NCI-H146 (cell line): Measurements from ENCODE around the gene NLRC5.

Experiments used
- DNase-seq: peaks from one replicate; lab custom pipeline; 2025; lab: John Stamatoyannopoulos, UW

NLRC5 gene

GRCh38 chr16:56988948-56989945 is at the start of gene NLRC5:
Gene NLRC5, plus strand, starts transcription at chr16:56989557. Its CDS starts 31,156 bp downstream, at chr16:57020713.
- DNase-seq: peak; percentile 50

GRCh38 chr16:56939801-56940200 is 49.6 kb upstream of the NLRC5 start:
- peak; percentile 42 for DNase-seq

GRCh38 chr16:56941092-56941491 is 48.3 kb upstream of the NLRC5 start:
- DNase-seq: no peak

- no peak for DNase-seq
Observed at GRCh38 chr16:56941856-56942331, 47.5 kb upstream of the NLRC5 start.

- DNase-seq: no peak
Observed at GRCh38 chr16:56943761-56944375, 45.5 kb upstream of the NLRC5 start.

GRCh38 chr16:56944954-56945839 is 44.2 kb upstream of the NLRC5 start:
- no peak for DNase-seq

- no peak for DNase-seq
Observed at GRCh38 chr16:56945847-56946527, 43.4 kb upstream of the NLRC5 start.

- no peak for DNase-seq
Observed at GRCh38 chr16:56946767-56947603, 42.4 kb upstream of the NLRC5 start.

GRCh38 chr16:56947604-56947995 is 41.8 kb upstream of the NLRC5 start:
- no peak for DNase-seq

- no peak for DNase-seq
Observed at GRCh38 chr16:56948234-56948633, 41.1 kb upstream of the NLRC5 start.

GRCh38 chr16:56950051-56950450 is 39.3 kb upstream of the NLRC5 start:
- DNase-seq: no peak

- DNase-seq: no peak
Observed at GRCh38 chr16:56950455-56950854, 38.9 kb upstream of the NLRC5 start.

GRCh38 chr16:56950881-56951771 is 38.2 kb upstream of the NLRC5 start:
- peak; percentile 50 for DNase-seq

GRCh38 chr16:56953006-56953405 is 36.4 kb upstream of the NLRC5 start:
- DNase-seq: no peak

- DNase-seq: no peak
Observed at GRCh38 chr16:56956076-56956475, 33.3 kb upstream of the NLRC5 start.

- no peak for DNase-seq
Observed at GRCh38 chr16:56956756-56957155, 32.6 kb upstream of the NLRC5 start.

GRCh38 chr16:56960681-56961281 is 28.6 kb upstream of the NLRC5 start:
- DNase-seq: no peak

GRCh38 chr16:56961386-56961785 is 28.0 kb upstream of the NLRC5 start:
- DNase-seq: no peak

- no peak for DNase-seq
Observed at GRCh38 chr16:56961851-56962281, 27.5 kb upstream of the NLRC5 start, which contains the start of gene CETP. Gene CETP, plus strand, starts transcription at chr16:56961950. Its CDS starts 30 bp downstream, at chr16:56961980.
